MCF 10A (cell line): ENCODE results near the gene SFTPD. TPM values are rescaled to one million over a fixed set of nuclear protein-coding genes. Genes with fewer than 3 reads are reported as not detected.

Experiments
- BruUV-seq: library from RNA; stranded (reverse); fragments of 400-500 nt; replicated peaks from 2 replicates; lab custom pipeline; 2021; lab: Mats Ljungman, UMichigan
- CTCF ChIA-PET: fragments of 300-600 bp; sonication (Branson Sonifier 250); formaldehyde crosslinking; extraction: SDS; loops from one replicate; lab custom pipeline; 2021; ENCODE audit warnings: antibody characterized with exemption, inconsistent platforms; lab: Yijun Ruan, JAX
- POLR2A ChIA-PET: fragments of 300-600, 350-650 bp; sonication (Branson Sonifier 250); formaldehyde crosslinking; extraction: SDS; loops from one replicate; lab custom pipeline; 2020; ENCODE audit warnings: antibody characterized with exemption, inconsistent platforms; lab: Yijun Ruan, JAX
- DNase-seq: peaks from one replicate; pipeline ENCODE4 v3.0.0-alpha.2; 2018; ENCODE audit not compliant: unreplicated experiment
- H3K27ac Mint-ChIP-seq: one replicate; pipeline ENCODE4 v1.8.0; 2022; ENCODE audit warnings: mild to moderate bottlenecking, low read depth, mixed read lengths; ENCODE audit not compliant: unreplicated experiment
- H3K27me3 Mint-ChIP-seq: one replicate; pipeline ENCODE4 v1.8.0; 2022; ENCODE audit warnings: mixed read lengths; ENCODE audit not compliant: insufficient read depth, unreplicated experiment
- H3K36me3 Mint-ChIP-seq: one replicate; pipeline ENCODE4 v1.8.0; 2022; ENCODE audit warnings: mild to moderate bottlenecking, moderate library complexity, mixed read lengths; ENCODE audit not compliant: insufficient read depth, unreplicated experiment
- H3K4me1 Mint-ChIP-seq: one replicate; pipeline ENCODE4 v1.8.0; 2022; ENCODE audit warnings: mixed read lengths; ENCODE audit not compliant: insufficient read depth, unreplicated experiment
- H3K4me3 Mint-ChIP-seq: one replicate; pipeline ENCODE4 v1.8.0; 2022; ENCODE audit warnings: mild to moderate bottlenecking, moderate library complexity, mixed read lengths; ENCODE audit not compliant: unreplicated experiment
- H3K9me3 Mint-ChIP-seq: one replicate; pipeline ENCODE4 v1.8.0; 2022; ENCODE audit warnings: mixed read lengths; ENCODE audit not compliant: unreplicated experiment
- CTCF ChIP-seq: fragments of 200-600 bp; IDR thresholded peaks from one replicate; pipeline ENCODE4 v1.8.0; 2022; ENCODE audit warnings: antibody characterized with exemption, mild to moderate bottlenecking; ENCODE audit not compliant: unreplicated experiment
- intact Hi-C: fragments of 100-400 bp; cut with micrococcal nuclease; formaldehyde crosslinking; loops from 2 replicates; pipeline ENCODE4 v1.14.1; 2022
- total RNA-seq: library from RNA; stranded (reverse); gene quantifications from 2 replicates; pipeline ENCODE4 v1.2.3, GENCODE V29; 2022

SFTPD gene
- total RNA-seq, 1 experiment from 2014 or later: 0.23 TPM

DNA sequence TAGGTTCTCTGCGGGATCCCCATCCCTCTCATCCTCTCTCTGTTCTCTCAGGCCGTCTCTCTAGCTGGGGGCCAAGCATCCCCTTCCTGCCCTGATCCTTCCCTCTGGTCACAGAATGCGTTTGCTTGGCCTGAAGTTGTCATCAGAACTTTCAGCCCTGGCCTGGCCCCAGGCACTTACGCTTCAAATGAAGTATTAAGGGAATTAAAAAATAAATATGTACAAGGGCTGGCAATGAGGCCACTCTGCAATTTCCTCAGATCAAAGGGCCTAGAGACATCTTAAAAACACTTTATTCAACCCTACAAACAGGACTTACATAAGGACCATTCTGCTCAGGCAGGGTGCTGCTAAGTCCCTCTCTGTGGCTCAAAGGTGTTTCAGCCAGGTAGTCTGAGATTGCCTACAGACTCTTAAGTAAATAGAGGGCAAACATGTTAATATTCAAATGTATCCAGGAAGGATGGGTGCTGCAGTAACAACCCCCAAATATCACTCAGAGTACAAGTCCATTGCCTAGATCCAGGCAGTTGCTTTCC, 16.0 kb downstream of the SFTPD start:
- peaks cover 14% of the 10 kb centered on the region for H3K4me1 Mint-ChIP-seq
- intact Hi-C loops: no loop called here
- POLR2A ChIA-PET: no interaction called here
- H3K27me3 Mint-ChIP-seq: peaks cover 50% of the 10 kb centered on the region
- H3K9me3 Mint-ChIP-seq: no peaks in the 10 kb centered on the region
- no peak for DNase-seq
- no peak for TF ChIP-seq CTCF
- no peak overlapping the region for H3K4me3 Mint-ChIP-seq
- H3K36me3 Mint-ChIP-seq: no peaks in the 10 kb centered on the region
- no peak overlapping the region for H3K27ac Mint-ChIP-seq
- CTCF ChIA-PET: interaction anchor here (0.6 to 0.7 kb wide), 2 partner anchors 370 to 506 kb away, joined by 3 read pairs; no protein-coding TSS in a partner anchor
- BruUV-seq: no TSS peak

DNA sequence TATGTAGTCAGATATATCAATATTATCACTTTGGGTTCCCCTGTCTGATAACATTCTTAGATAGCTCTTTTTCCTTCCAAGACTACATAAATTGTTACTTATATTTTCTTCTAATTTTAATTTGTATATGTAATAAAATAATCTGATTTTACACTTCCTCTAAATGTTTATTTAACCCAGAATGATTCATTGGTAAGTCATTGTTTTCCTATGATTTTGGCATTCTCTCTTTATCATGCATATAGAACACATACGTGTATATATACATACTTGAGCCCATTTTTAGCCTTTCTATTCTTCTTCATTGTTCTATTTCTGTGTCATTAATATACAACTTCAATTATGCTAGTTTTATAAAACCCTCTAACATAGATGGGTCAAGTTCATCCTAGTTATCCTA, 16.6 kb downstream of the SFTPD start:
- H3K9me3 Mint-ChIP-seq: no peaks in the 10 kb centered on the region
- TF ChIP-seq CTCF: no peak
- no peak overlapping the region for H3K27ac Mint-ChIP-seq
- ChIA-PET POLR2A (no interaction called here), CTCF (interaction anchor here (0.6 to 0.7 kb wide), 2 partner anchors 370 to 507 kb away, joined by 3 read pairs; no protein-coding TSS in a partner anchor)
- intact Hi-C loops: no loop called here
- H3K4me1 Mint-ChIP-seq: peaks cover 14% of the 10 kb centered on the region
- no peak overlapping the region for H3K4me3 Mint-ChIP-seq
- no peaks in the 10 kb centered on the region for H3K36me3 Mint-ChIP-seq
- peaks cover 44% of the 10 kb centered on the region for H3K27me3 Mint-ChIP-seq
- DNase-seq: no peak
- no TSS peak for BruUV-seq

DNA sequence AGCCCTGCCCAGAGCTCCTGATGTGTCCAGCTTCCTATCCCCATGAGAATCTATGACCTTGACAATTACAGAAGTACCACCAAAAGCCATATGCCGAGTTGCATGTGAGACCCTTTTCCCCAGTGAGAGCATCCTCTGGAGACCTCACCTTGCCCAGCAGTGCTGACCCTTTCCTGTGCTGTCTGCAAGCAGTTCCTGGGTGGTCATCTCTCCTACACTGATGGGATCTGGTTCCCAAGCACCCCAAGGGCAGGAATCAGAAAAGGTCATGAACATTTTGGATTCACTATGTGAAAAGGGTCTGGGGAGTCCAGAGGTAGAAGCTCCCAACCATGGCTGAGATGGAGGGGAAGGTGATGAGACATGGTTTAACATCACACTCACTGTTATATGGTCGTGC, 18.2 kb downstream of the SFTPD start:
- intact Hi-C loops: no loop called here

More for the DNA sequence above, 18.2 kb downstream of the SFTPD start:
- no peak for TF ChIP-seq CTCF
- CTCF ChIA-PET: interaction anchor here (1.1 kb wide), 2 partner anchors 18 to 370 kb away, joined by 3 to 4 read pairs; partner anchors contain the start of genes SFTPA2 and SFTPD
- Mint-ChIP-seq H3K36me3 (no peaks in the 10 kb centered on the region), H3K4me1 (peaks cover 14% of the 10 kb centered on the region), H3K4me3 (no peak overlapping the region), H3K9me3 (no peaks in the 10 kb centered on the region), H3K27me3 (peaks cover 32% of the 10 kb centered on the region), H3K27ac (no peak overlapping the region)
- POLR2A ChIA-PET: interaction anchor here (0.6 kb wide), 1 partner anchor 26 kb away, joined by 3 read pairs; no protein-coding TSS in a partner anchor
- no peak for DNase-seq
- no TSS peak for BruUV-seq
